NCI-H345 treated with DMSO at 0.1 percent for 48 hours (cell line): Measurements from ENCODE around the gene SCN8A.

Experiments used
- DNase-seq: peaks from one replicate; lab custom pipeline; 2025; ENCODE audit not compliant: unreplicated experiment; lab: John Stamatoyannopoulos, UW

Gene SCN8A

GRCh38 chr12:51666696-51667095, 75.7 kb downstream of the SCN8A start:
- no peak for DNase-seq

GRCh38 chr12:51667269-51667668, 76.2 kb downstream of the SCN8A start:
- DNase-seq: no peak

- no peak for DNase-seq
Observed at GRCh38 chr12:51669271-51669670, 78.2 kb downstream of the SCN8A start.

- DNase-seq: no peak
Observed at GRCh38 chr12:51669996-51670395, 79.0 kb downstream of the SCN8A start.

- no peak for DNase-seq
Observed at GRCh38 chr12:51672334-51672733, 81.3 kb downstream of the SCN8A start.

- no peak for DNase-seq
Observed at GRCh38 chr12:51675071-51675803, 84.2 kb downstream of the SCN8A start.

- DNase-seq: no peak
Observed at GRCh38 chr12:51676875-51677274, 85.8 kb downstream of the SCN8A start.

- no peak for DNase-seq
Observed at GRCh38 chr12:51677284-51677968, 86.4 kb downstream of the SCN8A start.

GRCh38 chr12:51678086-51678724, 87.2 kb downstream of the SCN8A start:
- DNase-seq: peak; percentile 4

- DNase-seq: no peak
Observed at GRCh38 chr12:51682981-51683380, 91.9 kb downstream of the SCN8A start.

GRCh38 chr12:51683763-51684357, 92.8 kb downstream of the SCN8A start:
- DNase-seq: no peak

- no peak for DNase-seq
Observed at GRCh38 chr12:51686727-51687126, 95.7 kb downstream of the SCN8A start.

- DNase-seq: no peak
Observed at GRCh38 chr12:51687177-51687576, 96.1 kb downstream of the SCN8A start.

- no peak for DNase-seq
Observed at GRCh38 chr12:51687614-51688013, 96.6 kb downstream of the SCN8A start.

- DNase-seq: no peak
Observed at GRCh38 chr12:51689983-51690382, 99.0 kb downstream of the SCN8A start.

GRCh38 chr12:51692016-51692415, 101.0 kb downstream of the SCN8A start:
- DNase-seq: no peak

GRCh38 chr12:51693569-51693968, 102.5 kb downstream of the SCN8A start:
- DNase-seq: no peak

GRCh38 chr12:51694146-51694545, 103.1 kb downstream of the SCN8A start:
- no peak for DNase-seq

GRCh38 chr12:51695241-51696010, 104.4 kb downstream of the SCN8A start:
- no peak for DNase-seq

GRCh38 chr12:51699219-51699618, 108.2 kb downstream of the SCN8A start:
- no peak for DNase-seq

GRCh38 chr12:51700887-51701286, 109.9 kb downstream of the SCN8A start:
- no peak for DNase-seq
